ENCODE measurements around the gene TMEM219.

TMEM219 gene

DNA sequence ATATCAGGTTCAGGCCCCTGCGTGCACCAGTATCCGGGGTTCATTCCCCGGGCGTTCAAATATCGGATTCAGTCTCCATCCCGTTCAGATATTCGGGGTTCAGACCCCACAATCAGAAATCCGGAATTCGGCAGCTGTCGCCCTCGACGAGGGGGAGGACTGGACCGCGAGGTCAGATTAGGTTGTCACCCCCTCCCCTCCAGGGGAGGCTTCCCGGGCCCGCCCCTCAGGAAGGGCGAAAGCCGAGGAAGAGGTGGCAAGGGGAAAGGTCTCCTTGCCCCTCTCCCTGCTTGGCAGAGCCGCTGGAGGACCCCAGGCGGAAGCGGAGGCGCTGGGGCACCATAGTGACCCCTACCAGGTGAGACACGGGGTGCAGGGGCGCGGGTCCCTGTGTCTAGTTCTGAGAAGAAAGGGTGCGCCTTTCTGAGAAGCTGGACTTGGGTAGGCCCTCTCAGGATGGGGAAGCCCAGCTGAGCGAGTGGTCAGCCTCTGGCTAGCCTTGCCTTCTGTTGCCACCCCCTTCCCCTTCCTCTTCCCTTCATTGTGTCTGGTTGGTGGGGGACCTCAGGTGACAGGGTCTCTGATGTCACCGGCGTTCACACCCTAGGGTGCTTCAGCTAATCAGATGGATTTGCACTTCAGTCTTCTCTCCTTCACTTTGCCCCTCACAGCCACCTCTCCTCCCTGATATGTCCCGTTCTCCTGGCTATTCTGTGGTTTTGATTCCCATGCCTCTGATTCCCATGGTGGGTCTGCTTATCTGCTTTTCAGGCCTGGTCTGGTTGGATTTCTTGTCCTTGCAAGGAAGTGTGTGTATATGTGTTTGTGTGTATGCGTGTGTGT is 12.6 kb downstream of the TMEM219 start:
- TF ChIP-seq POLR2A (IDR thresholded peaks at IDR 0.05; ENCODE audit: low read depth, low read length), result no peak
- TF ChIP-seq POLR2AphosphoS5 (IDR thresholded peaks at IDR 0.05; ENCODE audit: low read depth, low read length), result no peak
- no peak for TF ChIP-seq TAF1 (IDR thresholded peaks at IDR 0.05; ENCODE audit: borderline replicate concordance, low read depth, low read length)
- DNase-seq (ENCODE audit: insufficient read length), result no peak
- FAIRE-seq, result no peak

DNA sequence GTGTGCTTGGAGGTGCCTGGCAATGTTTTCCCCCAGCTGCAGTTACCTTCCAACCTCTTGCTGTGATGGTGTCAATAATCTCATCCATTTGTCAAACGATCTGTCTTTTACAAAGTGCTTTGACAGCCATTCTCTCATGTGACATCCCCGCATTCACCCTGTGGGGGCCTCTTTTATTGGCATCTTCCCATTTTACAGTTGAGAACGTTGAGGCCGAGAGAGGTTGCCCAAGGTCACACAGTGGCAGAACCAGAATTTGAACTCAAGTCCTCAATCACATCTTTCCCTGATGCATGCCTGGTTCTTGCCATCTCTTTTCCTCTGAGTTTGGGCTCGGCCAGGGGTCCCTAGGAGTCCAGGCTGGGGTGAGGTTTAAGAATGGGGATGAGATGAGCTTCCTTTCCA is 13.3 kb downstream of the TMEM219 start:
- DNase-seq (ENCODE audit: insufficient read length) (no peak), FAIRE-seq (no peak)
- TF ChIP-seq POLR2A (IDR thresholded peaks at IDR 0.05; ENCODE audit: low read depth, low read length) (no peak), TAF1 (IDR thresholded peaks at IDR 0.05; ENCODE audit: borderline replicate concordance, low read depth, low read length) (no peak), POLR2AphosphoS5 (IDR thresholded peaks at IDR 0.05; ENCODE audit: low read depth, low read length) (no peak)

DNA sequence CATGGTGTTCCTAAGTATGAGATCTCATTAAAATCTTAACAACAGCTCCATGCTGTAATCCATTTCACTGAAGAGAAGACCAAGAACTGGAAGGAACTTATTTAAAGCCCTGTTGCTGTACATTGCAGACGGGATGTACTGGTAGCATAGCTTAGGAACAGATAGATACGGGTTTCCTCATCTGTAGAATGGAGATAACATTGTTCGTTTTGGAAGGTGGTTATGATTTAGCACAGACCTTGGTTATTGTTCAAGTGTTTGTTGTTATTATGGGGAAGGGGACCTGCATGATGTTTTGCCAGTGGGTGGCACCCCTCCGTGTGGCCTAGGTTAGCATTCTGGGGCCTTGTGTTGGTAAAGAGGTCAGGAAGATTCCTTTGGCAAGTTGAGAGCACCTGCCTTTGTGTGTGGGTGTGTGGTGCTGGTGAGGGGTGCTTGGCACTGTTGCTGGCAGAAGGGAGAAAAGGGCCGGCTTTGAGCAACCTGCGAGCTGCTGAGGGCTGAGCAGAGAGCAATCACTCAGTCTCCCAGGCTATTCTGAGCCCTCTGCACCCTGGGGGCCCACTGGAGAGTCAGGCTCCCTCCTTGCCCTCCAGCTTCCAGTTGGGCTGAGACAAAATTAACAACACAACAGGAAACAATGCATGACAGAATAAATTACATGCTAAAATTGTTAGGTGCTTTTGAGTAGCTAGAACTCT is 14.1 kb downstream of the TMEM219 start:
- FAIRE-seq, result no peak
- DNase-seq (ENCODE audit: insufficient read length), result no peak
- TF ChIP-seq TAF1 (IDR thresholded peaks at IDR 0.05; ENCODE audit: borderline replicate concordance, low read depth, low read length), result no peak
- no peak for TF ChIP-seq POLR2AphosphoS5 (IDR thresholded peaks at IDR 0.05; ENCODE audit: low read depth, low read length)
- TF ChIP-seq POLR2A (IDR thresholded peaks at IDR 0.05; ENCODE audit: low read depth, low read length), result no peak

DNA sequence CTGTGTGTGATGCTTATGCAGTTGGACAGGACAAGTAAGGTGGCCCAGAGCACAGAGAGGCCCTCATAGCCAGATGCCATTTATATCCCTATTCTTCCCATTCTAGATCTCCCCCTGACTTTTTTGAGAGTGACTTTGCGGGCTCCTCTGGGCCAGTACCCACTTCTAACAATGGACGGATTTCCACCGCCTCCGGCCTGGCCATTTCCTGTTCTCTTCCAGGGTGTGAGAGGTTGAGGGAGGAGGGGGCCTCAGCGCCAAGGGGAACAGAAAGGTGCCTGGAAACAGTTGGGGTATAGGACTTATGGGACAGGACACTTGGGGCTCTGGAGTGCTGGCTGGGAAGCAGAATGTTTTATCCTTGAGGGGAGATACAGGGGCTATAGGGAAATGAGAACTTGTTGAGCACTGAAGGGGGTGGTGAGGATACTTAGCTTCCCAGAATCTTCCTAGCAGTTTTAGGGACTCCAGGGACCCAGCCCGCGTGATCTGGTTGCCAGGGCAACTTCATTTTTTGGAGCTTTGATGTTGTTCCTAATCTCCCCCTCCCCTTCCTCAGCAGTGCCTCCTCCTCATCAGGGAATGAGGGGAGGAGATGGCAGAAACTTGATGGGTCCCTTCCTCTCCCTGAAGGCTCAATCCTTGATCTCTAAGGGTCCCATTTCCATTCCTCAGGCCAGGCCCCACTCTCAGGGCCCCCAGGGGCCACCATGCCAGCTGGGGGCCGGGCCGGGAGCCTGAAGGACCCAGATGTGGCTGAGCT is 15.4 kb downstream of the TMEM219 start:
- no peak for TF ChIP-seq POLR2AphosphoS5 (IDR thresholded peaks at IDR 0.05; ENCODE audit: low read depth, low read length)
- no peak for TF ChIP-seq TAF1 (IDR thresholded peaks at IDR 0.05; ENCODE audit: borderline replicate concordance, low read depth, low read length)
- no peak for TF ChIP-seq POLR2A (IDR thresholded peaks at IDR 0.05; ENCODE audit: low read depth, low read length)
- FAIRE-seq, result no peak
- no peak for DNase-seq (ENCODE audit: insufficient read length)

DNA sequence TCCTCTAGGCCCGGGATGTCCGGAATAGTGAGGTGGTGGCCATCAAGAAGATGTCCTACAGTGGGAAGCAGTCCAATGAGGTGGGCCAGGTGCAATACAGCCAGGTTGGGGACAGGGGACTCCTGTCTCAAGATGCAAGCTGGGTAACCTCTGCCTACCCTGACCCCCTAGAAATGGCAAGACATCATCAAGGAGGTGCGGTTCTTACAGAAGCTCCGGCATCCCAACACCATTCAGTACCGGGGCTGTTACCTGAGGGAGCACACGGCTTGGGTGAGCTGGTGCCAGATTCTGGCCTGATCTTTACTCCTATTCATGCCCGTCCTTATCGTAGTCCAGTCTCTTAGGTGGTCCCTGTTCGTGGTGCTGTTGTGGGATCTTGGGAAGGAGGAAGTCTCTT is 16.2 kb downstream of the TMEM219 start:
- DNase-seq (ENCODE audit: insufficient read length) (no peak), FAIRE-seq (no peak)
- TF ChIP-seq POLR2A (IDR thresholded peaks at IDR 0.05; ENCODE audit: low read depth, low read length), result no peak
- no peak for TF ChIP-seq TAF1 (IDR thresholded peaks at IDR 0.05; ENCODE audit: borderline replicate concordance, low read depth, low read length)
- TF ChIP-seq POLR2AphosphoS5 (IDR thresholded peaks at IDR 0.05; ENCODE audit: low read depth, low read length), result no peak

DNA sequence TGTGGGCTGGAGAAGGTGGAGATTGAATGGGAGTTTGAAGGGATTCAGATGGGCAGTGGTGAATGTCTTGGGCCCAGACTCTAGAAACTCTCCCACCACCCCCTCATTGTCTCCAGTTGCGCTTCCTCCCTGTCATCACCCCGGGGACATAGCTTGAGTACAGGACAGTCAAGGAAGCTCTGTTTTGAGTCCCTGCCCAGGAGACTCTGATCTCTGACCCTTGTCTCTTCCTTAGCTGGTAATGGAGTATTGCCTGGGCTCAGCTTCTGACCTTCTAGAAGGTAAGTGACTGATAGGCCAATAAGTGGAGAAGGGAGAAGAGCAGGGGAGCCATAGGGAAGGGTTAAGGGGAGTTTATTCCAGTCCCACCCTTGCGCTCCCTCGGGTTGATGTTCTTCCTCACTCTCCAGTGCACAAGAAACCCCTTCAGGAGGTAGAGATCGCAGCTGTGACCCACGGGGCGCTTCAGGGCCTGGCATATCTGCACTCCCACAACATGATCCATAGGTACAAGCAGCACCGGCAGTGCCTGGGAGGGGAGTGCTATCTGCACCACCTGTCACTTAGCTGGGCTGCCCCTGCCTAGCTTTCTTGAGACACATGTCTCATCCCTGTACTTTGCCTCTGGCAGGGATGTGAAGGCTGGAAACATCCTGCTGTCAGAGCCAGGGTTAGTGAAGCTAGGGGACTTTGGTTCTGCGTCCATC is 16.8 kb downstream of the TMEM219 start:
- no peak for DNase-seq (ENCODE audit: insufficient read length)
- TF ChIP-seq POLR2A (IDR thresholded peaks at IDR 0.05; ENCODE audit: low read depth, low read length), result no peak
- no peak for TF ChIP-seq TAF1 (IDR thresholded peaks at IDR 0.05; ENCODE audit: borderline replicate concordance, low read depth, low read length)
- TF ChIP-seq POLR2AphosphoS5 (IDR thresholded peaks at IDR 0.05; ENCODE audit: low read depth, low read length), result no peak
- FAIRE-seq, result no peak

DNA sequence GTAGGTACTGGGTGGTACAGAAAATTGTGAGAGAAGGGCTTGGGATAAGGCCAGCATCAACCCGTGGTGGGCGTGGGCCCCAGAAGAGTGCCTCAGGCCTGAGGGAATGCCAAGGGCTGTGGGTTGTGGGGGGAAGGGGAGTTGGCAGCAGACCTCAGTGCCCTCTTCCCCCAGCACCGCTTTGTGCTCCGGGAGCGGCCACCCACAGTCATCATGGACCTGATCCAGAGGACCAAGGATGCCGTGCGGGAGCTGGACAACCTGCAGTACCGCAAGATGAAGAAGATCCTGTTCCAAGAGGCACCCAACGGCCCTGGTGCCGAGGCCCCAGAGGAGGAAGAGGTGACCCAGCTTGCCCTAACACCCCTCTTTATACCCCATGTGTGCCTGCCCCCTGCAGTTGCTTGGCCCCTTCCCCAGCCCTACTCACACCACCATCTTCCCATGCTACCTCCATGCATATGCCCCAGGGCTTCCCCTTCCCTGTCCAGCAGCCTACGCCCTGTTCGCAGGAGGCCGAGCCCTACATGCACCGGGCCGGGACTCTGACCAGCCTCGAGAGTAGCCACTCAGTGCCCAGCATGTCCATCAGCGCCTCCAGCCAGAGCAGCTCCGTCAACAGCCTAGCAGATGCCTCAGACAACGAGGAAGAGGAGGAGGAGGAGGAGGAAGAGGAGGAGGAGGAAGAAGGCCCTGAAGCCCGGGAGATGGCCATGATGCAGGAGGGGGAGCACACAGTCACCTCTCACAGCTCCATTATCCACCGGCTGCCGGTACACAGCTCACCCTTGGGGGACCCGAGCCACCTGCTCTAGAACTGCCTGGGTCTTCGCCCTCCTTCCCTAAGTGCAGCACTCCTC is 20.9 kb downstream of the TMEM219 start:
- FAIRE-seq (no peak), DNase-seq (ENCODE audit: insufficient read length) (no peak)
- TF ChIP-seq POLR2AphosphoS5 (IDR thresholded peaks at IDR 0.05; ENCODE audit: low read depth, low read length) (no peak), TAF1 (IDR thresholded peaks at IDR 0.05; ENCODE audit: borderline replicate concordance, low read depth, low read length) (no peak), POLR2A (IDR thresholded peaks at IDR 0.05; ENCODE audit: low read depth, low read length) (no peak)

DNA sequence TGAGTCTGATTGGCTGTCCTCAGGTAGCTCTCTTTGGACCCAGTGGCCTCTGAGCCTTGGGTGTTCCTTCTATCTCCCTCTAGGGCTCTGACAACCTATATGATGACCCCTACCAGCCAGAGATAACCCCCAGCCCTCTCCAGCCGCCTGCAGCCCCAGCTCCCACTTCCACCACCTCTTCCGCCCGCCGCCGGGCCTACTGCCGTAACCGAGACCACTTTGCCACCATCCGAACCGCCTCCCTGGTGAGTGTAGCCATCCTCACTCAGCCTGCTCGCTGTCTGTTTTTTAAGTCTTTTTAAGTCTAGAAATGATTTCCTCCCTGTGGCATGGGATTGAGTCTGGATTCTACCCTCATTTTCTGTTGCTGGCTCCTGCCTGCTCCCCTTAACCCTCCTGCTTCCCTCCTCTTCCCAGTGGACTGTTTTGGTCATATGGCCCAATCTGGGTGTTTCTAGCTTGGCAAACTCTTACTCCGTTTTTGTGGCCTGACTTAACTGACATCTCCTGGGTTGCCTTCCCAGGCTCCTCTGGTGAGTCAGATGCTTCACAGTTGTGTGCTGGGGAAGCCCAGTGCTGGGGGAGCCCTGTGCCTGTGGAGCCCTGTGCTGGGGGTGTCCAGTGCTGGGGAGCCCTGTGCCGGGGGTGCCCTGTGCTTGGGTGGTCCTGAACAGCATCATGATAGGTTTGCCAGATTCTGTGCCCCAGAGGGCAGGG is 21.7 kb downstream of the TMEM219 start:
- DNase-seq (ENCODE audit: insufficient read length) (no peak), FAIRE-seq (no peak)
- no peak for TF ChIP-seq POLR2A (IDR thresholded peaks at IDR 0.05; ENCODE audit: low read depth, low read length)
- TF ChIP-seq POLR2AphosphoS5 (IDR thresholded peaks at IDR 0.05; ENCODE audit: low read depth, low read length), result no peak
- TF ChIP-seq TAF1 (IDR thresholded peaks at IDR 0.05; ENCODE audit: borderline replicate concordance, low read depth, low read length), result no peak

DNA sequence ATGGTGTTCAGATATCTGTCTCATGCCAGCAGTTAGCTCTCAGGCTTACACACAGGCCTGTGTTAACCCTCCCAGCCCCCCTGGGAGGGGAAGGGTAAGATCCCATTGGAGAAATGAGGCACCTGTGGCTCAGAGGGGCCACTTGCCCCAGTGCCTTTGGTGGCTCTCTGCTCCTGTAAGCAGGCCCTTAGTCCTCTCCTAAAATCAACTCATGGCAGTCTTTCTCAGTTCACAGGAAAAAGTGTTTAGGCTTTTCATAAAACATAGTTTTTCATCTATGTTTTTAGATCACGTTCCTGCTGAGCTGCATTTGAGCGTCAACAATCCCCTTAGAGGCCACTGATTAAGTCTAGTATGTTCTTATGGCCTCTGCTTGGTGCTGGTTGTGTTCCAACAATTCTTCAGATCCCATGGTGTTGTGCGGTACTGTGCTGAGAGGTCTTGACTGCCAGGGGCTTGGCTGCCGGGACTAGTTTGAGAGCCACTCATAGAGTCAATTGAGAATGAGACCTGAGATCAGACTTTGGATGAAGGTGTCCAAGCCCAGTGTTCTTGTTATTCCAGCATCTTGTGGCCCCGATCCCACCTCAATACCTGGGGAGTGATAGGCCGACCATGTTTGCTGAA is 22.4 kb downstream of the TMEM219 start:
- no peak for DNase-seq (ENCODE audit: insufficient read length)
- no peak for FAIRE-seq
- no peak for TF ChIP-seq TAF1 (IDR thresholded peaks at IDR 0.05; ENCODE audit: borderline replicate concordance, low read depth, low read length)
- no peak for TF ChIP-seq POLR2AphosphoS5 (IDR thresholded peaks at IDR 0.05; ENCODE audit: low read depth, low read length)
- TF ChIP-seq POLR2A (IDR thresholded peaks at IDR 0.05; ENCODE audit: low read depth, low read length), result no peak
